K562 (cell line): ENCODE data around the gene BTG2. TPM values are rescaled to one million over a fixed set of nuclear protein-coding genes. Genes with fewer than 3 reads are reported as not detected.

Experiments used
- ATF1 ChIP-seq, 2 experiments: fragments of 450-650 bp in 1 of 2; IDR thresholded peaks; 2 replicates each; pipeline ENCODE4 v1.6.1; 2016; ENCODE audit warnings: missing compliant biosample characterization in 1 of 2, missing genetic modification characterization in 1 of 2
- BMI1 ChIP-seq: fragments of 150-350 bp; IDR thresholded peaks from 2 replicates; pipeline ENCODE4 v1.6.1; 2014; ENCODE audit warnings: low read length
- BRF1 ChIP-seq: IDR thresholded peaks from 3 replicates; pipeline ENCODE4 v1.6.1; 2011; ENCODE audit warnings: borderline replicate concordance, mild to moderate bottlenecking; ENCODE audit not compliant: insufficient read length; ENCODE audit errors: extremely low read depth
- CCAR2 ChIP-seq: fragments of 200-400 bp; formaldehyde crosslinking; IDR thresholded peaks from 2 replicates; pipeline ENCODE4 v1.6.1; 2017; ENCODE audit warnings: mild to moderate bottlenecking, low read depth, low read length
- ELK3 ChIP-seq: fragments of 450-650 bp; formaldehyde crosslinking; IDR thresholded peaks from 2 replicates; pipeline ENCODE4 v1.4.0; 2020; ENCODE audit warnings: mild to moderate bottlenecking
- EP300 ChIP-seq: IDR thresholded peaks from 2 replicates; pipeline ENCODE4 v1.6.1; 2012; ENCODE audit warnings: low read length, improper control_type of control experiment
- EZH2 ChIP-seq: IDR thresholded peaks from 2 replicates; pipeline ENCODE4 v1.6.1; 2012; ENCODE audit warnings: low read depth, mild to moderate bottlenecking, inconsistent platforms, low read length, borderline replicate concordance
- FOXP1 ChIP-seq: sonication (generic); formaldehyde crosslinking; IDR thresholded peaks from 2 replicates; pipeline ENCODE4 v1.8.0; 2022; ENCODE audit warnings: mild to moderate bottlenecking, missing genetic modification reagents
- FUS ChIP-seq: fragments of 200-400 bp; formaldehyde crosslinking; optimal IDR thresholded peaks from 2 replicates; pipeline ENCODE3; 2017; ENCODE audit warnings: low read depth, low read length
- HDAC2 ChIP-seq: fragments of 450-650 bp; IDR thresholded peaks from 2 replicates; pipeline ENCODE4 v1.6.1; 2016; ENCODE audit warnings: mild to moderate bottlenecking
- HDAC8 ChIP-seq: fragments of 450-650 bp; IDR thresholded peaks from 2 replicates; pipeline ENCODE4 v1.6.1; 2016; ENCODE audit warnings: mild to moderate bottlenecking, missing genetic modification characterization, moderate library complexity, missing compliant biosample characterization
- MBD2 ChIP-seq: sonication (generic); IDR thresholded peaks from 2 replicates; pipeline ENCODE4 v1.6.1; 2016; ENCODE audit warnings: low read depth, borderline replicate concordance
- MTA2 ChIP-seq: fragments of 450-650 bp; IDR thresholded peaks from 2 replicates; pipeline ENCODE4 v1.6.1; 2016; ENCODE audit warnings: low read depth
- NFE2 ChIP-seq: IDR thresholded peaks from 2 replicates; pipeline ENCODE4 v1.6.1; 2014; ENCODE audit warnings: antibody characterized with exemption, low read depth
- PRMT5 ChIP-seq: sonication (generic); formaldehyde crosslinking; IDR thresholded peaks from 2 replicates; pipeline ENCODE4 v1.5.0; 2020; ENCODE audit warnings: missing genetic modification reagents
- RBM25 ChIP-seq: fragments of 200-400 bp; formaldehyde crosslinking; IDR thresholded peaks from 2 replicates; pipeline ENCODE4 v1.6.1; 2018; ENCODE audit warnings: low read length, low read depth, moderate library complexity; ENCODE audit not compliant: severe bottlenecking
- RNF2 ChIP-seq: sonication (generic); IDR thresholded peaks from 2 replicates; pipeline ENCODE4 v1.6.1; 2016
- RUNX1 ChIP-seq: sonication (generic); IDR thresholded peaks from 2 replicates; pipeline ENCODE4 v1.6.1; 2016; ENCODE audit warnings: antibody characterized with exemption, low read depth
- SFPQ ChIP-seq: fragments of 200-400 bp; formaldehyde crosslinking; IDR thresholded peaks from 2 replicates; pipeline ENCODE4 v1.6.1; 2017; ENCODE audit warnings: mild to moderate bottlenecking, low read depth, low read length, moderate library complexity
- SUPT5H ChIP-seq: fragments of 450-650 bp; IDR thresholded peaks from 2 replicates; pipeline ENCODE4 v1.6.1; 2016
- ZBTB7A ChIP-seq: IDR thresholded peaks from 2 replicates; pipeline ENCODE4 v1.6.1; 2011; ENCODE audit warnings: low read depth, mild to moderate bottlenecking, low read length, moderate library complexity, borderline replicate concordance; ENCODE audit not compliant: control insufficient read depth
- ZFP30 ChIP-seq: fragments of 250-450 bp; sonication (Bioruptor Pico); IDR thresholded peaks from 2 replicates; pipeline ENCODE4 v1.8.0; 2022; ENCODE audit warnings: moderate library complexity, mild to moderate bottlenecking, inconsistent platforms, borderline replicate concordance
- ZNF124 ChIP-seq: sonication (generic); formaldehyde crosslinking; IDR thresholded peaks from 2 replicates; pipeline ENCODE4 v1.8.1; 2022; ENCODE audit warnings: missing genetic modification reagents
- ZNF239 ChIP-seq: fragments of 250-450 bp; sonication (Bioruptor Pico); IDR thresholded peaks from 2 replicates; pipeline ENCODE4 v1.4.0; 2020; ENCODE audit warnings: mild to moderate bottlenecking
- ZNF24 ChIP-seq: fragments of 450-650 bp; IDR thresholded peaks from 2 replicates; pipeline ENCODE4 v1.6.1; 2016
- ZNF584 ChIP-seq: fragments of 200-800 bp; sonication (Bioruptor generic); IDR thresholded peaks from 2 replicates; pipeline ENCODE4 v1.6.1; 2016; ENCODE audit warnings: low read depth, mild to moderate bottlenecking, missing genetic modification characterization, missing compliant biosample characterization
- ZNF655 ChIP-seq: fragments of 250-450 bp; sonication (Bioruptor Pico); IDR thresholded peaks from 2 replicates; pipeline ENCODE4 v1.5.0; 2021
- polyA plus RNA-seq, 8 experiments: library from polyadenylated mRNA; depleted of rRNA in 4 of 8; stranded (reverse) in 5 of 8; unstranded in 3 of 8; fragments of >200 nt; fragmentation: Nextera tagmentation in 2 of 8; fragmentation: Illumina TruSeq in 1 of 8; extraction: Ambion mirVana in 2 of 8; extraction: Trizol in 1 of 8; gene quantifications; 2 replicates each; pipeline versions ENCODE4 v1.2.1 to v1.2.3, GENCODE V29; 2011 to 2014; ENCODE audit warnings: inconsistent platforms in 1 of 8, missing spikeins in 1 of 8
- total RNA-seq, 7 experiments: library from RNA; depleted of rRNA in 6 of 7; stranded (reverse); fragments of >200 nt in 6 of 7; fragmentation: Illumina TruSeq in 2 of 7; extraction: Trizol in 2 of 7; gene quantifications; 2 replicates each; pipeline versions ENCODE4 v1.2.1 to v1.2.3, GENCODE V29; 2011 to 2021; ENCODE audit warnings: low replicate concordance in 1 of 7

BTG2 gene
- total and polyA plus RNA-seq, 9 of the 15 experiments (the other 6 are each of a cell fraction or from before 2014, with no cell fraction given) = 2.3 to 41.9 (median 8.7) TPM

GRCh38 chr1:203306089-203306964, 1.0 kb downstream of the BTG2 start (continued):
- no peak for TF ChIP-seq ZNF655 (CRISPR knock-in tag)
- no peak for TF ChIP-seq ATF1 (CRISPR knock-in tag; IDR thresholded peaks at IDR 0.05)
- TF ChIP-seq ATF1 (tag; IDR thresholded peaks at IDR 0.05) = peak; percentile 51; the same call in 1 of the 2 replicates
- peak; percentile 81 for TF ChIP-seq EP300
- TF ChIP-seq SUPT5H = no peak
- no peak for TF ChIP-seq SFPQ
- no peak for TF ChIP-seq ZNF239 (CRISPR knock-in tag)
- no peak for TF ChIP-seq ZNF124
- TF ChIP-seq RUNX1 = no peak
- TF ChIP-seq CCAR2 = no peak
- no peak for TF ChIP-seq RBM25
- TF ChIP-seq ZNF584 (CRISPR knock-in tag) = peak; percentile 52; the same call in 1 of the 2 replicates
- TF ChIP-seq FUS = no peak
- peak; percentile 44 for TF ChIP-seq MTA2
- peak; percentile 68; the same call in 1 of the 2 replicates for TF ChIP-seq FOXP1 (CRISPR knock-in tag)
- peak; percentile 87; the same call in 1 of the 2 replicates for TF ChIP-seq HDAC2
- TF ChIP-seq NFE2 = no peak
- no peak for TF ChIP-seq ZFP30 (CRISPR knock-in tag)
- no peak for TF ChIP-seq ELK3 (CRISPR knock-in tag)
- TF ChIP-seq EZH2 = no peak
- peak; percentile 82; the same call in 1 of the 2 replicates for TF ChIP-seq RNF2
- TF ChIP-seq MBD2 = peak; percentile 68
- TF ChIP-seq BMI1 = no peak
- TF ChIP-seq HDAC8 = no peak
- TF ChIP-seq PRMT5 (CRISPR knock-in tag) = no peak
- TF ChIP-seq ZBTB7A = 0 out of 2 replicates have a peak, but pooled peaks have one; percentile 6
- no peak for TF ChIP-seq ZNF24
- no peak for TF ChIP-seq BRF1
